ENCODE results near the gene CDK2AP2. TPM values are rescaled to one million over a fixed set of nuclear protein-coding genes. Genes with fewer than 3 reads are reported as not detected.
"Not testable (repeated sequence)": the region's sequence is repeated elsewhere in the genome, so short reads cannot be mapped to it uniquely, and the experiment has no call there.

CDK2AP2 gene
- total RNA-seq, 1 donor from 2014 or later = 35.7 TPM

GRCh38 chr11:67483831-67484665 lies 23.9 kb downstream of the CDK2AP2 start:
- no peak for TF ChIP-seq CTCF (IDR thresholded peaks at IDR 0.05; ENCODE audit: unreplicated experiment)
- Mint-ChIP-seq H3K27me3 (peaks cover 2% of the 10 kb centered on the region), H3K36me3 (ENCODE audit: insufficient read depth) (peaks cover 12% of the 10 kb centered on the region), H3K4me1 (ENCODE audit: low read depth) (peaks cover 9% of the 10 kb centered on the region), H3K4me3 (ENCODE audit: low read depth) (peak overlapping the region; percentile 87), H3K9me3 (ENCODE audit: low read depth) (peaks cover 2% of the 10 kb centered on the region), H3K27ac (no peak overlapping the region)
- no peak for DNase-seq (ENCODE audit: low spot score, unreplicated experiment)

GRCh38 chr11:67482827-67483798 lies 24.8 kb downstream of the CDK2AP2 start, which contains the start of gene AIP:
Gene AIP, plus strand, starts transcription at chr11:67483026. Its CDS starts 133 bp downstream, at chr11:67483159.
- peak within 1 kb of the TSS; percentile 87 for H3K4me3 Mint-ChIP-seq (ENCODE audit: low read depth)
- peak within 1 kb of the TSS; percentile 94 for H3K27ac Mint-ChIP-seq
- DNase-seq (ENCODE audit: low spot score, unreplicated experiment) = peak; percentile 95
- peaks cover 12% of the 10 kb centered on the region for H3K36me3 Mint-ChIP-seq (ENCODE audit: insufficient read depth)
- peak; percentile 15 for TF ChIP-seq CTCF (IDR thresholded peaks at IDR 0.05; ENCODE audit: unreplicated experiment)
- peaks cover 2% of the 10 kb centered on the region for H3K9me3 Mint-ChIP-seq (ENCODE audit: low read depth)
- H3K4me1 Mint-ChIP-seq (ENCODE audit: low read depth) = peaks cover 9% of the 10 kb centered on the region
- peaks cover 2% of the 10 kb centered on the region for H3K27me3 Mint-ChIP-seq

- no peak for DNase-seq (ENCODE audit: low spot score, unreplicated experiment)
- H3K4me1 Mint-ChIP-seq (ENCODE audit: low read depth) = peaks cover 9% of the 10 kb centered on the region
- H3K4me3 Mint-ChIP-seq (ENCODE audit: low read depth) = peak overlapping the region; percentile 87
- H3K9me3 Mint-ChIP-seq (ENCODE audit: low read depth) = peaks cover 2% of the 10 kb centered on the region
- TF ChIP-seq CTCF (IDR thresholded peaks at IDR 0.05; ENCODE audit: unreplicated experiment) = no peak
- H3K27ac Mint-ChIP-seq = no peak overlapping the region
- H3K27me3 Mint-ChIP-seq = peaks cover 2% of the 10 kb centered on the region
- H3K36me3 Mint-ChIP-seq (ENCODE audit: insufficient read depth) = peaks cover 8% of the 10 kb centered on the region
These were observed 25.6 kb downstream of the CDK2AP2 start for GRCh38 chr11:67482275-67482826.

GRCh38 chr11:67477344-67478050 lies 30.5 kb downstream of the CDK2AP2 start:
- H3K9me3 Mint-ChIP-seq (ENCODE audit: low read depth); H3K27ac Mint-ChIP-seq; H3K4me3 Mint-ChIP-seq (ENCODE audit: low read depth); H3K27me3 Mint-ChIP-seq; H3K36me3 Mint-ChIP-seq (ENCODE audit: insufficient read depth); DNase-seq (ENCODE audit: low spot score, unreplicated experiment); H3K4me1 Mint-ChIP-seq (ENCODE audit: low read depth): not testable (repeated sequence)

- not testable (repeated sequence) for H3K36me3 Mint-ChIP-seq (ENCODE audit: insufficient read depth)
These were observed 31.3 kb downstream of the CDK2AP2 start for GRCh38 chr11:67476692-67477091.

More at GRCh38 chr11:67476692-67477091, 31.3 kb downstream of the CDK2AP2 start:
- H3K27me3 Mint-ChIP-seq; H3K9me3 Mint-ChIP-seq (ENCODE audit: low read depth); H3K4me1 Mint-ChIP-seq (ENCODE audit: low read depth); DNase-seq (ENCODE audit: low spot score, unreplicated experiment); H3K27ac Mint-ChIP-seq; H3K4me3 Mint-ChIP-seq (ENCODE audit: low read depth): not testable (repeated sequence)

All from progenitor cell of endocrine pancreas (in vitro differentiated cells).